Ovary (tissue), 9 donors: ENCODE results near the gene GPT2. TPM values are rescaled to one million over a fixed set of nuclear protein-coding genes. Genes with fewer than 3 reads are reported as not detected.

Experiments
- DNase-seq, 5 donors: peaks; one replicate each; pipeline ENCODE4 v3.0.0-alpha.2; 2019 to 2020
- H3K27ac ChIP-seq, 2 donors: fragments of 200-600 bp; one replicate each; pipeline versions ENCODE4 v1.5.1 to v1.8.0; 2019 to 2022
- H3K27me3 ChIP-seq: fragments of 200-600 bp; one replicate; pipeline ENCODE4 v1.8.0; 2022
- H3K36me3 ChIP-seq: fragments of 200-600 bp; sonication (generic); one replicate; pipeline ENCODE4 v1.5.1; 2019
- H3K4me1 ChIP-seq: one replicate; pipeline ENCODE4 v1.8.1; 2013; ENCODE audit warnings: mild to moderate bottlenecking, moderate library complexity; ENCODE audit not compliant: insufficient read depth
- H3K4me3 ChIP-seq: fragments of 200-600 bp; sonication (generic); one replicate; pipeline ENCODE4 v1.5.1; 2017
- H3K9me3 ChIP-seq, 2 donors: fragments of 200-600 bp in 1 of 2; sonication (generic) in 1 of 2; one replicate each; pipeline versions ENCODE4 v1.5.1 to v1.8.1; 2013 to 2019; ENCODE audit warnings: mild to moderate bottlenecking in 1 of 2, moderate library complexity in 1 of 2
- EP300 ChIP-seq: sonication (generic); formaldehyde crosslinking; IDR thresholded peaks from one replicate; pipeline ENCODE4 v1.6.1; 2017; ENCODE audit warnings: antibody characterized with exemption
- POLR2A ChIP-seq: fragments of 450-650 bp; IDR thresholded peaks from one replicate; pipeline ENCODE4 v1.6.1; 2017; ENCODE audit warnings: antibody characterized with exemption, mild to moderate bottlenecking, moderate library complexity
- WGBS, 3 donors: extraction: QIAGEN DNeasy Blood & Tissue Kit in 1 of 3; methylation state at CpG; one replicate each; pipeline versions ENCODE4 v1.1.5 to v1.1.7; 2013 to 2017; 5-methylcytosine and 5-hydroxymethylcytosine counted together
- intact Hi-C, 4 donors: fragments of 100-400 bp; cut with DNase I; formaldehyde crosslinking; loops; one replicate each; pipeline versions ENCODE4 v1.11.0 to v1.15.1; 2022 to 2023
- polyA plus RNA-seq, 2 donors: library from polyadenylated mRNA; stranded (reverse); fragments of 200-250 nt in 1 of 2; fragments of 350-450 nt in 1 of 2; fragmentation: Illumina TruSeq in 1 of 2; extraction: RNeasy Lipid Tissue Mini Kit (QIAGEN cat#74804) in 1 of 2; gene quantifications; one replicate each; pipeline ENCODE4 v1.2.3, GENCODE V29; 2013 to 2014
- total RNA-seq, 7 donors: library from RNA; depleted of rRNA in 2 of 7; stranded (reverse); fragments of >200 nt in 2 of 7; fragmentation: NEBNext Ultra II Directional in 3 of 7; extraction: Animal tissue kit (Norgen Biotek cat#: 25700) in 3 of 7; gene quantifications; one replicate each; pipeline versions ENCODE4 v1.1.0 to v1.2.4, GENCODE V29; 2016 to 2023
- TF ChIP-seq, protein P1 (sequence below), 3 donors: fragments of 450-650 bp in 2 of 3; fragments of 200-600 bp in 1 of 3; IDR thresholded peaks; one replicate each; pipeline versions ENCODE4 v1.5.1 to v1.8.0; 2016 to 2022; ENCODE audit warnings: antibody characterized with exemption in 3 of 3, mild to moderate bottlenecking in 1 of 3
- donor health status: DM: no; HTN: no; CAD: no; lungs with moderate emphysema.
- donor health status: DM: no; HTN: no; CAD: no.
- donor health status: Bipolar disorder and iron deficiency.
- donor health status: DM: yes; HTN: yes; CAD: no.
- donor health status: DM: no; HTN: no; CAD: no.
- donor health status: DM: yes; HTN: yes; CAD: no.

The GPT2 gene
- total and polyA plus RNA-seq, 9 donors: 2.2 to 30.7 (median 4.9) TPM

- 3% methylated on average over 14 of the region's 14 CpGs for WGBS, 3 donors
- Histone ChIP-seq H3K27me3 (no peaks in the 10 kb centered on the region), H3K4me3 (peak overlapping the region; percentile 76), H3K27ac (peak overlapping the region; percentile 88 to 94), H3K4me1 (peaks cover 5% of the 10 kb centered on the region), H3K36me3 (no peaks in the 10 kb centered on the region), H3K9me3 (no peaks in the 10 kb centered on the region)
- DNase-seq: no peak
- intact Hi-C loops: loop anchor here in 2 of 4 donors (5.0 to 10.0 kb wide), 2 partner anchors 61 to 287 kb away; partner anchors contain the start of genes ORC6 (in 1 of the 2) and VPS35 (in 1 of the 2)
- TF ChIP-seq EP300 (no peak), POLR2A (no peak)
- TF ChIP-seq, protein P1, sequence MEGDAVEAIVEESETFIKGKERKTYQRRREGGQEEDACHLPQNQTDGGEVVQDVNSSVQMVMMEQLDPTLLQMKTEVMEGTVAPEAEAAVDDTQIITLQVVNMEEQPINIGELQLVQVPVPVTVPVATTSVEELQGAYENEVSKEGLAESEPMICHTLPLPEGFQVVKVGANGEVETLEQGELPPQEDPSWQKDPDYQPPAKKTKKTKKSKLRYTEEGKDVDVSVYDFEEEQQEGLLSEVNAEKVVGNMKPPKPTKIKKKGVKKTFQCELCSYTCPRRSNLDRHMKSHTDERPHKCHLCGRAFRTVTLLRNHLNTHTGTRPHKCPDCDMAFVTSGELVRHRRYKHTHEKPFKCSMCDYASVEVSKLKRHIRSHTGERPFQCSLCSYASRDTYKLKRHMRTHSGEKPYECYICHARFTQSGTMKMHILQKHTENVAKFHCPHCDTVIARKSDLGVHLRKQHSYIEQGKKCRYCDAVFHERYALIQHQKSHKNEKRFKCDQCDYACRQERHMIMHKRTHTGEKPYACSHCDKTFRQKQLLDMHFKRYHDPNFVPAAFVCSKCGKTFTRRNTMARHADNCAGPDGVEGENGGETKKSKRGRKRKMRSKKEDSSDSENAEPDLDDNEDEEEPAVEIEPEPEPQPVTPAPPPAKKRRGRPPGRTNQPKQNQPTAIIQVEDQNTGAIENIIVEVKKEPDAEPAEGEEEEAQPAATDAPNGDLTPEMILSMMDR (IDR thresholded peaks at IDR 0.05): no peak
Observed at GRCh38 chr16:46973996-46974324, 89.8 kb downstream of the GPT2 start.

GRCh38 chr16:46974352-46974751 is 90.2 kb downstream of the GPT2 start:
- Histone ChIP-seq H3K4me3 (peak overlapping the region; percentile 76), H3K27me3 (no peaks in the 10 kb centered on the region), H3K9me3 (no peaks in the 10 kb centered on the region), H3K4me1 (peaks cover 5% of the 10 kb centered on the region), H3K36me3 (no peaks in the 10 kb centered on the region), H3K27ac (peak overlapping the region; percentile 88 to 94)
- TF ChIP-seq EP300: no peak
- intact Hi-C loops: loop anchor here in 2 of 4 donors (5.0 to 10.0 kb wide), 2 partner anchors 60 to 287 kb away; partner anchors contain the start of genes ORC6 (in 1 of the 2) and VPS35 (in 1 of the 2)
- no peak for DNase-seq
- WGBS, 3 donors: 74 to 78% (median 76%) methylated on average over 6 of the region's 6 CpGs

GRCh38 chr16:46975165-46975564 is 91.0 kb downstream of the GPT2 start:
- intact Hi-C loops: loop anchor here in 1 of 4 donors (10.0 kb wide), 1 partner anchor 60 kb away; no protein-coding TSS in a partner anchor
- no peaks in the 10 kb centered on the region for H3K36me3 ChIP-seq
- 93 to 97% (median 95%) methylated on average over 11 of the region's 11 CpGs for WGBS, 3 donors
- no peak for TF ChIP-seq EP300
- TF ChIP-seq, protein P1 (IDR thresholded peaks at IDR 0.05): no peak
- TF ChIP-seq POLR2A: no peak
- H3K9me3 ChIP-seq: no peaks in the 10 kb centered on the region
- peak in 1 of 5 donors; percentile 19 for DNase-seq
- H3K4me1 ChIP-seq: peaks cover 4% of the 10 kb centered on the region
- no peak overlapping the region for H3K27ac ChIP-seq
- H3K4me3 ChIP-seq: no peak overlapping the region
- H3K27me3 ChIP-seq: no peaks in the 10 kb centered on the region

DNA sequence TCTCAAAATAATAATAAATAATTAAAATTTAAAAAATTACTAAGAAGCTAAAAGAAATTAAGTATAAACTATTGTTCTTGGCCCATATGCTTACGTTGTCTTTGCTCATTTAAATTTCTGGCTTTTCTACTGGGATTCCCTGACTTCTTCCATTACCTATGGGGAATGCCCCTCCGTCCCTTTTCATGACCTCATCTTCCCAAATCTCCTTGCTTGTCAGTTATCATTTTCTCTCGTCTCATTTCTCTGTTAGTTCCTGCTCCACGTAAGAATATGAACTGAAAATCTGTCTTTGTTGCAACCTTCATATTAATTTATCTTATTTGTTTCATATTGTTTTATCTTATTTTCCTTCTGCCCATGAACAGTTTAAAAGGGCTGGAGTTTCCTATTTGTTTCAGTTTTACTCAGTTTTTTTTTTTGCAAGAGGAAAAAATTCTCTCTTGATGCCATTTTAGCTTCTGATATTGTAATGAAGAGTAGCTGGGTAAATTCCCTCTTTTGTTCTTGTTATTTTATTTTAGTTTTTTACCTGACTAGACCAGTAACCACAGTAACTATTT is 91.8 kb downstream of the GPT2 start:
- DNase-seq: no peak
- intact Hi-C loops: loop anchor here in 1 of 4 donors (10.0 kb wide), 1 partner anchor 59 kb away; no protein-coding TSS in a partner anchor
- TF ChIP-seq EP300: no peak
- TF ChIP-seq, protein P1 (IDR thresholded peaks at IDR 0.05): no peak
- TF ChIP-seq POLR2A: no peak
- Histone ChIP-seq H3K4me1 (peaks cover 4% of the 10 kb centered on the region), H3K36me3 (no peaks in the 10 kb centered on the region), H3K27me3 (no peaks in the 10 kb centered on the region), H3K9me3 (no peaks in the 10 kb centered on the region), H3K4me3 (no peak overlapping the region), H3K27ac (no peak overlapping the region)
- 74 to 79% (median 76%) methylated on average over 4 of the region's 4 CpGs for WGBS, 3 donors

- Histone ChIP-seq H3K4me1 (peaks cover 4% of the 10 kb centered on the region), H3K27me3 (no peaks in the 10 kb centered on the region), H3K27ac (no peak overlapping the region), H3K9me3 (no peaks in the 10 kb centered on the region), H3K4me3 (no peak overlapping the region), H3K36me3 (no peaks in the 10 kb centered on the region)
- DNase-seq: no peak
- WGBS, 3 donors: 67 to 75% (median 70%) methylated on average over 4 of the region's 4 CpGs
- TF ChIP-seq EP300: no peak
- no peak for TF ChIP-seq POLR2A
- TF ChIP-seq, protein P1 (IDR thresholded peaks at IDR 0.05): no peak
- intact Hi-C loops: loop anchor here in 1 of 4 donors (10.0 kb wide), 1 partner anchor 58 kb away; no protein-coding TSS in a partner anchor
Observed at GRCh38 chr16:46976550-46976949, 92.4 kb downstream of the GPT2 start.
